Measurements from ENCODE around the gene BACH2. TPM values are rescaled to one million over a fixed set of nuclear protein-coding genes. Genes with fewer than 3 reads are reported as not detected.

BACH2 gene
- total and polyA plus RNA-seq, 2 of the 8 experiments (the other 6 are each of a cell fraction or from before 2014, with no cell fraction given): 1.9 to 5.9 TPM

DNA sequence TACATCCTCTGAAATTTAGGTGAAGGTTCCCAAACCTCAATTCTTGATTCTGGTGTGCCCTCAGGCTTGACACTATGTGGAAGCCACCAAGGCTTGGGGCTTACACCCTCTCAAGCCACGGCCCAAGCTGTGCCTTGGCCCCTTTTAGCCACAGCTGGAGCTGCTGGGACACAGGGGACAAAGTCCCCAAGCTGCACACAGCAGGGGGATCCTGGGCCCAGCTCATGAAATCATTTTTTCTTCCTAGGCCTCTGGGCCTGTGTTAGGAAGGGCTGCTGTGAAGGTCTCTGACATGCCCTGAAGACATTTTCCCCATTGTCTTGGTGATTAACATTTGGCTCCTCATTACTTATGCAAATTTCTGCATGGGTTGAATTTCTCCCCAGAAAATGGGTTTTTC is 37.3 kb upstream of the BACH2 start:
- Histone ChIP-seq H3K79me2 (ENCODE audit: control insufficient read depth in 1 of 2, insufficient read depth in 2 of 2, low read length in 2 of 2) (no peaks in the 10 kb centered on the region), H2BK20ac (ENCODE audit: low read length) (no peak overlapping the region), H3K23me2 (ENCODE audit: low read depth, low read length) (no peaks in the 10 kb centered on the region), H3K14ac (ENCODE audit: insufficient read length) (no peak overlapping the region), H2BK120ac (replicated peaks; ENCODE audit: low read depth, low read length) (no peak overlapping the region), H3K9me3 (ENCODE audit: insufficient read depth in 2 of 2, low read depth in 1 of 2, low read length in 1 of 2) (peaks cover 0 to 7% of the 10 kb centered on the region in 2 experiments; a peak in 3 of 4 replicates), H3K4me3 (ENCODE audit: extremely low read depth in 1 of 4, insufficient read depth in 2 of 4, low read depth in 3 of 4, low read length in 4 of 4) (no peak overlapping the region), H3K79me1 (ENCODE audit: low read depth, low read length) (no peaks in the 10 kb centered on the region), H2BK12ac (ENCODE audit: low read depth, low read length) (no peak overlapping the region), H2AK5ac (ENCODE audit: low read depth, low read length) (no peak overlapping the region), H3K18ac (ENCODE audit: extremely low read depth, low read length) (no peak overlapping the region), H3K56ac (replicated peaks; ENCODE audit: insufficient read length, low read depth, low read length) (no peak overlapping the region), H4K91ac (replicated peaks; ENCODE audit: insufficient read length, low read length) (no peak overlapping the region), H4K20me1 (replicated peaks in 1 of 2; ENCODE audit: control insufficient read depth in 1 of 2, insufficient read depth in 2 of 2, low read length in 2 of 2) (no peaks in the 10 kb centered on the region), H3K4me1 (replicated peaks in 1 of 4; ENCODE audit: control insufficient read depth in 3 of 4, insufficient read depth in 4 of 4, low read length in 3 of 4) (peaks cover 0 to 6% (median 2%) of the 10 kb centered on the region in 4 experiments; a peak in 4 of 7 replicates), H3K9ac (replicated peaks in 1 of 4; ENCODE audit: extremely low read depth in 1 of 4, low read depth in 3 of 4, low read length in 3 of 4) (no peak overlapping the region), H3K4me2 (ENCODE audit: insufficient read depth in 1 of 2, low read depth in 2 of 2, low read length in 2 of 2) (no peak overlapping the region), H3K23ac (ENCODE audit: insufficient read length) (no peak overlapping the region), H3K36me3 (ENCODE audit: control insufficient read depth in 2 of 4, insufficient read depth in 4 of 4, low read length in 3 of 4) (no peaks in the 10 kb centered on the region), H2BK5ac (ENCODE audit: low read depth, low read length) (no peak overlapping the region), H3K4ac (replicated peaks; ENCODE audit: insufficient read length, low read depth, low read length) (no peak overlapping the region), H3K27me3 (replicated peaks in 1 of 4; ENCODE audit: control insufficient read depth in 3 of 4, extremely low read depth in 1 of 4, insufficient read depth in 3 of 4, low read length in 3 of 4) (no peaks in the 10 kb centered on the region), H2BK15ac (ENCODE audit: low read length) (no peak overlapping the region), H4K8ac (ENCODE audit: extremely low read depth, insufficient read depth, low read length) (no peak overlapping the region), H2AFZ (ENCODE audit: low read length) (no peak overlapping the region), H4K5ac (ENCODE audit: insufficient read length, low read depth, low read length) (no peak overlapping the region), H3K27ac (ENCODE audit: low read depth, low read length) (no peak overlapping the region)
- DNase-seq (ENCODE audit: low read depth in 1 of 2, low spot score in 2 of 2) (no peak), FAIRE-seq (no peak)
- POLR2A ChIA-PET (ENCODE audit: partially characterized antibody): interaction anchor here (0.9 to 1.1 kb wide), 2 partner anchors 10 to 36 kb away, joined by 3 read pairs; no protein-coding TSS in a partner anchor
- no peak for TF ChIP-seq EGR1 (IDR thresholded peaks at IDR 0.05; ENCODE audit: borderline replicate concordance, low read depth, low read length)
- no peak for TF ChIP-seq EZH2 (IDR thresholded peaks at IDR 0.05; ENCODE audit: low read depth, low read length, severe bottlenecking)
- no peak for TF ChIP-seq CEBPB (IDR thresholded peaks at IDR 0.05; ENCODE audit: low read depth, low read length)
- TF ChIP-seq MAFK (IDR thresholded peaks at IDR 0.05; ENCODE audit: low read depth, low read length): no peak
- TF ChIP-seq ASH2L (IDR thresholded peaks at IDR 0.05; ENCODE audit: low read length): no peak
- TF ChIP-seq NANOG (IDR thresholded peaks at IDR 0.05; ENCODE audit: insufficient read depth, low read depth, low read length, poor library complexity, severe bottlenecking): no peak
- TF ChIP-seq SP2 (IDR thresholded peaks at IDR 0.05; ENCODE audit: low read length): no peak
- no peak for TF ChIP-seq SP1 (IDR thresholded peaks at IDR 0.05; ENCODE audit: low read depth, low read length)
- TF ChIP-seq RBBP5 (IDR thresholded peaks at IDR 0.05; ENCODE audit: borderline replicate concordance, low read depth, low read length): no peak
- TF ChIP-seq SUZ12 (IDR thresholded peaks at IDR 0.05; ENCODE audit: low read length): no peak
- TF ChIP-seq KDM4A (IDR thresholded peaks at IDR 0.05; ENCODE audit: low read depth, low read length, severe bottlenecking): no peak
- WGBS, 2 experiments (ENCODE audit: extremely low coverage in 1 of 2, insufficient coverage in 1 of 2, insufficient read length in 1 of 2, insufficient replicate concordance in 2 of 2, low coverage in 1 of 2, low lambda C conversion rate in 2 of 2, missing lambda C conversion rate in 1 of 2): 92% methylated on average over 1 of the region's 1 CpG; no CpG with 5 or more reads in 1 of the 2 experiments
- CTCF ChIA-PET (ENCODE audit: partially characterized antibody): interaction anchor here (1.2 kb wide), 1 partner anchor 27 kb away, joined by 3 read pairs; no protein-coding TSS in a partner anchor
